AG04450 (cell line): Measurements from ENCODE around the gene TPCN2. TPM values are rescaled to one million over a fixed set of nuclear protein-coding genes. Genes with fewer than 3 reads are reported as not detected.

Experiments used
- CTCF ChIA-PET: fragments of 300-600, 350-600 bp; formaldehyde crosslinking; extraction: SDS; loops from one replicate; lab custom pipeline; 2022; ENCODE audit warnings: antibody characterized with exemption, inconsistent platforms; lab: Charles Lee
- POLR2A ChIA-PET: fragments of 350-600 bp; formaldehyde crosslinking; extraction: SDS; loops from one replicate; lab custom pipeline; 2021; ENCODE audit warnings: antibody characterized with exemption, inconsistent platforms; lab: Yijun Ruan, JAX
- DNase-seq: peaks from one replicate; pipeline ENCODE4 v3.0.0-alpha.2; 2011; ENCODE audit warnings: low read depth, low spot score
- H3K27ac ChIP-seq: one replicate; pipeline ENCODE4 v1.5.1; 2012; ENCODE audit warnings: low read depth, low read length, control low read depth
- H3K27me3 ChIP-seq: one replicate; pipeline ENCODE4 v1.6.0; 2012; ENCODE audit warnings: low read length; ENCODE audit not compliant: control insufficient read depth, insufficient read depth
- H3K4me3 ChIP-seq: 2 replicates; pipeline ENCODE4 v1.5.1; 2011; ENCODE audit warnings: mild to moderate bottlenecking, low read depth, low read length, control low read depth
- H3K9me3 ChIP-seq: 2 replicates; pipeline ENCODE4 v1.5.1; 2012; ENCODE audit warnings: low read length; ENCODE audit not compliant: control insufficient read depth, insufficient read depth
- polyA plus RNA-seq: library from polyadenylated mRNA; depleted of rRNA; stranded (reverse); fragments of >200 nt; gene quantifications from 2 replicates; pipeline ENCODE4 v1.2.3, GENCODE V29; 2011
- TF ChIP-seq, protein P1 (sequence below): IDR thresholded peaks from 2 replicates; pipeline ENCODE4 v1.5.1; 2011; ENCODE audit warnings: low read depth, low read length, control low read depth, inconsistent platforms

Gene TPCN2
- polyA plus RNA-seq, 1 experiment = 6.4 TPM

DNA sequence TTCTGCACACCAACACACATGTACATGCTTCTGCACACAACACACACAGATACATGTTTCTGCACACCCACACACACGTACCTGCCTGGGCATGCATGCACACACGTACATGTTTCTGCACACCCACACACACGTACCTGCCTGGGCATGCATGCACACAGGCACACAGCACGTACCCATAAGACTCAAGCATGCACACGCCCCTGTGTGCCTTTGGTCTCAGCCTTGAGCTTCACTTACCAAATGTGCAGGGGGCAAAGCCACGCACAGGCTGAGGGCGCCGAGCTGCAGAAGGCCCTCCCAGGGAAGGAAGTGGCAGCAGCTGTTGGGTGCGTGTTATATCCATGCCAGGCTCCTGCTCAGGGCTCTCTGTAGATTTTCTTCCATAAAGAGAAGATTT, 72.3 kb downstream of the TPCN2 start:
- POLR2A ChIA-PET = no interaction called here
- peaks cover 16% of the 10 kb centered on the region for H3K9me3 ChIP-seq
- no peak overlapping the region for H3K4me3 ChIP-seq
- TF ChIP-seq, protein P1, sequence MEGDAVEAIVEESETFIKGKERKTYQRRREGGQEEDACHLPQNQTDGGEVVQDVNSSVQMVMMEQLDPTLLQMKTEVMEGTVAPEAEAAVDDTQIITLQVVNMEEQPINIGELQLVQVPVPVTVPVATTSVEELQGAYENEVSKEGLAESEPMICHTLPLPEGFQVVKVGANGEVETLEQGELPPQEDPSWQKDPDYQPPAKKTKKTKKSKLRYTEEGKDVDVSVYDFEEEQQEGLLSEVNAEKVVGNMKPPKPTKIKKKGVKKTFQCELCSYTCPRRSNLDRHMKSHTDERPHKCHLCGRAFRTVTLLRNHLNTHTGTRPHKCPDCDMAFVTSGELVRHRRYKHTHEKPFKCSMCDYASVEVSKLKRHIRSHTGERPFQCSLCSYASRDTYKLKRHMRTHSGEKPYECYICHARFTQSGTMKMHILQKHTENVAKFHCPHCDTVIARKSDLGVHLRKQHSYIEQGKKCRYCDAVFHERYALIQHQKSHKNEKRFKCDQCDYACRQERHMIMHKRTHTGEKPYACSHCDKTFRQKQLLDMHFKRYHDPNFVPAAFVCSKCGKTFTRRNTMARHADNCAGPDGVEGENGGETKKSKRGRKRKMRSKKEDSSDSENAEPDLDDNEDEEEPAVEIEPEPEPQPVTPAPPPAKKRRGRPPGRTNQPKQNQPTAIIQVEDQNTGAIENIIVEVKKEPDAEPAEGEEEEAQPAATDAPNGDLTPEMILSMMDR = no peak
- no peak overlapping the region for H3K27ac ChIP-seq
- DNase-seq = no peak
- CTCF ChIA-PET = no interaction called here
- no peaks in the 10 kb centered on the region for H3K27me3 ChIP-seq

DNA sequence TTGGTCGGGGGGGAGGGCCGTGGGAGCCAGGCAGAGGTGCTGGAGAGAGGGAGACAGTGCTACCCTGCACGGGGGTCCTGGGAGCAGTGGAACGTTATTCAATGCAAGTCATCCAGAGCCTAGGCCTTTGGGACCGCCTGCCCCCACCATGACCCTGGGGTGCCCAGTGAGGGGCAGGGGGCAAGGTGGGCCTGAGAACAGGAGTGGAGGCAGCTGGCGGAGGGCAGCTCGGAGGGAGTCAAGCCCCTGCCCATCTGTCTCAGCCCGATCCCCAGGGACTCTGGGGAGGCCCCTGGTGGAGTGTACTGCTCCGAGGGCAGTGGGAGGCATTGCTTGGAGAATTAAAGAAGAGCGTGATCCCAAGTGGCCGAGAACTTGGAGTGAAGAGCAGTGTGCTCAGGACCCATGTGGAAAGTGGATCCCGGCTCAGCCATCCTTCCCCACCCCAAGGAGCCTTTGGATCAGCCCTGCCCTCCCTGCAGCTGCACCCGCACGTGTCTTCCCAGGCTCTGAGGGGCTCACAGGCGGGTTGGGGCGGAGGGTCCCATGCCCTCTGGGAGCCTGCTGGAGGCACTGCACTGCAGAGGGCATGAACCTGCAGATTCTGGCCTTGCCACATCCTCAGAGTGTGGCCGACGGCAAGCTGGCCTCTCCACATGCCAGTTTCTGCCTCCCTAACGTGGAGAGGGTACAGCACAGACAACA, 73.0 kb downstream of the TPCN2 start:
- Histone ChIP-seq H3K4me3 (no peak overlapping the region), H3K27ac (no peak overlapping the region), H3K9me3 (peaks cover 16% of the 10 kb centered on the region), H3K27me3 (no peaks in the 10 kb centered on the region)
- no peak for DNase-seq
- POLR2A ChIA-PET = no interaction called here
- CTCF ChIA-PET = no interaction called here
- TF ChIP-seq, protein P1 = no peak

DNA sequence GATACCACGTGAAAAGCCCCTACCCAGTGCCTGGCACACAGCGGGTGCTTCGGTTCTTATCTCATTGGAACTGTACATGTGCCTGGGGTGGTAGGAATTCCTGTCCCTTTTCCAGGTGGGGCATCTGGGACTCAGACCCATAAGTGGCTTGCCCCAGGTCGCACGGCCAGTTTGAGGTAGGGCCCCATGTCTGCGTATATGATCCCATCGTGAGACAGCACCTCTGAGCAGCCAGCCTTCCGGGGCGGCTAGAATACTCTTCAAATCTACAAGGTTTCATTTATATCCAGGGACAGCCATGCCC, 73.5 kb downstream of the TPCN2 start:
- no peak overlapping the region for H3K4me3 ChIP-seq
- no peak for DNase-seq
- POLR2A ChIA-PET = interaction anchor here (1.5 kb wide), 1 partner anchor 44 kb away, joined by 3 read pairs; no protein-coding TSS in a partner anchor
- TF ChIP-seq, protein P1 = no peak
- CTCF ChIA-PET = interaction anchor here (1.5 kb wide), 1 partner anchor 9 kb away, joined by 5 read pairs; no protein-coding TSS in a partner anchor
- peaks cover 17% of the 10 kb centered on the region for H3K9me3 ChIP-seq
- H3K27ac ChIP-seq = no peak overlapping the region
- H3K27me3 ChIP-seq = no peaks in the 10 kb centered on the region

DNA sequence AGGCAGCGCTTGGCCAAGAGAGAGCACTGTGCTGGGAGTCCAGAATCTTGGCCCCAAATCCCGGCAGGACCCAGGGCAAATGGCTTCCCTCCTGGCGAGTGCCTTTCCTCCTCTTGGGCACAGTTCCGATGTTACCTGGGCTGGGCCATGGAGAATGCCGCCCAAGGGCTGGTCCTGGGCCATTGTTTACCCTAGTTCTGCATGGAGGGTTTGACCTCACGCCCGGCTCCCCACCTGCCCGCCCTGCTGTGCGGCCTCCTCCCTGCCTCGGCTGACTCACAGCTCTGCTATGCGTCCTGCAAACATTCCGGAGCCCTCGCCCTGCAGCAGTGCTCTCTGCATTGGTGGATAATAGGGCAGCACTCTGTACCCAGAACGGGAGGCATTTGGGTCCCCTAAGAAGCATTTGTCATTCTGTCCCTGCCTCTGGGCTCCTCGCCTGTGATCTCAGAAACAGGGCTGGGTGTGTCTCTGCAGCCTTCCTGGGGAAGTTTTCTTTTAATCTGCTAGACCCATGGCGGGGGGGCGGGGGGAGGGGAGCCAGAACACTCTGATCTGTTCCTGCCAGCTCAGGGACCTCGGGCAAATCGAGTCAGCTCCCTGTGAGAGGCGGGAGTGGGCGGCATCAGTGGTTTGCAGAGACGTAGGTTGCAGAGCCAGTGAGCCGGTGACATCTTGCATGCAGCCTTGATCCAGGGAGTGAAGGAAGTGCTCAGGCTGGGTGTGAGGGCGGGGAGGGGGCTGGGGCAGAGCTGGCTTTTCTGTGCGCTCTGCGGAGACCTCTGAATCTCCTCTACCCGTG, 74.1 kb downstream of the TPCN2 start:
- peak; percentile 33 for DNase-seq
- CTCF ChIA-PET = interaction anchor here (1.0 to 1.5 kb wide), 2 partner anchors 9 to 170 kb away, joined by 3 to 5 read pairs; no protein-coding TSS in a partner anchor
- POLR2A ChIA-PET = interaction anchor here (0.5 to 1.5 kb wide), 4 partner anchors 44 to 773 kb away, joined by 3 to 4 read pairs (median 4); no protein-coding TSS in a partner anchor
- Histone ChIP-seq H3K27ac (no peak overlapping the region), H3K4me3 (no peak overlapping the region), H3K9me3 (peaks cover 20% of the 10 kb centered on the region), H3K27me3 (no peaks in the 10 kb centered on the region)
- TF ChIP-seq, protein P1 = no peak
